NK-92 (cell line): Measurements from ENCODE around the gene NUBP2.

Experiments used
- DNase-seq: peaks from one replicate; lab custom pipeline; 2025; ENCODE audit not compliant: unreplicated experiment; lab: John Stamatoyannopoulos, UW

The NUBP2 gene

DNA sequence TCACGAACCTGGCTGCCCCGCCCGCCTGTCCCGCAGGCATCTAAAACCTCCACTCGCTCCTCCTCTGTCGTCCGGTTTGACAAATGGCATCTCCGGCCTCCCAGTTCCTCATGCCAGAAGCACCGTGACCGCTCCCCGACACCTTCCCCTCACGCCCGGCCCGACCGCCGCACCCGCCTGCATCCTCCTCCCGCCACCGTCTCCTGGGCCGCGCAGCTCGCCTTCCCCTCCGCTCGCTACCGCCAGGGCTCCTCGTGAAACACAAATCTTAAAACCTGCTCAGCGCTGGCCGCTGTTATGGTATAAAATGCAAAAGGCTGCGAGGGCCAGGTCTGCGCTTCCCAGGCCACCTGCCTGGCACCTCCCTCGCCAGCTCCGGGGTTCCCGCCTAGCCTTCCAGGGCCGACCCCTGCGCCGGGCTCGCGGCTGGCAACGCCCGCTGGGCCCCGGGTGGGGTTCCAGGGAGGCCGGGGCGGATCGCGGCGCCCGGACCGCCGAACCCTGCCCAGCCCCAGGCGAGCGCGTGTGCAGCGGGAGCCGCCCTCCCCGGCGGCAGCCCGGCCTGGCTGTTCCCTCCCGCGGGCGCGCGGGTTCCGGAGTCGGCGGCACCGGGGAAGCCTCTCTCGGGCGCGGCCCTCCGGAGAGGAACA lies 877 bp upstream of the NUBP2 start:
- DNase-seq: no peak

DNA sequence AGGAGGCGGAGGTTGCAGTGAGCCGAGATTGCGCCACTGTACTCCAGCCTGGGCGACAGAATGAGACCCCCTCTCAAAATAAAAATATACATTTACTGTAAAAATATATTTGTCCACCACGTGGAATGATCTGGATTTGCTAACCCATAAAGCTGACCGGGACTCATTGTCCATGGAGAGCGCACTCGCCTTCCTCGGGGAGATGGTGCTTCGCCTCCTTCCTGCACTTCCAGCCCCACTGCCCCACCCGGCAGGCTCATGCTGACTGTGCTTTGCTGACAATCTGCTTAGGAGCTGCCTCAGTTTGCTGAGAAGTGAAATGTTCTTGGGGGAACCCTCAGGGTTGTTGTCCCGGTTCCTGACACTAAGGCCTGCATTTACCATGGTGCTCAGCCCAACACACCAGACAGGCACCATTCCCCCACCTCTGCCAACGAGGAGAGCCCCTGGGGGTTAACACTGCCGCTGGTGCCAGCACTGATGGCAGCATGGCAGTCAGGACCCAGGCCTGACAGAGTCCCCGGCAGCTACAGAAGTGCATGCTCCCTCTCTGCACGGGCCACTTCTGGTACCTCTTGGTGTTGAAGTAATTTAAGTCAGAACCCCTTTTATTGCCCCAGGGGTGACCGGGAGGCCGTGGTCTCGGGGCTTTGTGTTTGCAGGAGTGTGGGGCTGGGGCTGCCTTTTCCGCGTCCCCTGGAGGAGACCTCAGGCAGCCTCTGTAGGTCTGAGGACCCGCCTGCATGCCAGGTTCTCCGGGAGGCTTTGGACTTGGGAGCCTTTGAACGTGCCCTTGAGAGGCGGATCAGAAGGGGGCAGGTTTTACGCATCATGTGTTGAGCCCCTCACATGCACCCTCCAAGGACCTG lies 2.5 kb downstream of the NUBP2 start:
- DNase-seq: no peak

DNA sequence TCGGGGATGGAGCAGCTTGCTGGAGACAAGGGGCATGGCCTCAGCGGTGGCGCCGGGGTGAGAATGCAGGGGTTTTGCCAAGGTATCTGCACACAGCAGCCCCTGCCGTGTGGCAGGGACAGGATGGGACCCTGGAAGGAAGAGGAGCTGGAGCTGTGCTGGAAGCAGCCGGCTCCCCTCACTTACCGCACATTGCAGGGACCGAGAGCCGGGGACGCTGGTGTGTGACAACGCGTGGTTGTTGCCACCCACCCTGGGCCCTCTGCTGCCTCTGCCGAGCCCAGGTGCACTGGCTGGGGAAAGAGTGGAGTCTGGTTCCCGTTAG lies 3.0 kb downstream of the NUBP2 start:
- no peak for DNase-seq

DNA sequence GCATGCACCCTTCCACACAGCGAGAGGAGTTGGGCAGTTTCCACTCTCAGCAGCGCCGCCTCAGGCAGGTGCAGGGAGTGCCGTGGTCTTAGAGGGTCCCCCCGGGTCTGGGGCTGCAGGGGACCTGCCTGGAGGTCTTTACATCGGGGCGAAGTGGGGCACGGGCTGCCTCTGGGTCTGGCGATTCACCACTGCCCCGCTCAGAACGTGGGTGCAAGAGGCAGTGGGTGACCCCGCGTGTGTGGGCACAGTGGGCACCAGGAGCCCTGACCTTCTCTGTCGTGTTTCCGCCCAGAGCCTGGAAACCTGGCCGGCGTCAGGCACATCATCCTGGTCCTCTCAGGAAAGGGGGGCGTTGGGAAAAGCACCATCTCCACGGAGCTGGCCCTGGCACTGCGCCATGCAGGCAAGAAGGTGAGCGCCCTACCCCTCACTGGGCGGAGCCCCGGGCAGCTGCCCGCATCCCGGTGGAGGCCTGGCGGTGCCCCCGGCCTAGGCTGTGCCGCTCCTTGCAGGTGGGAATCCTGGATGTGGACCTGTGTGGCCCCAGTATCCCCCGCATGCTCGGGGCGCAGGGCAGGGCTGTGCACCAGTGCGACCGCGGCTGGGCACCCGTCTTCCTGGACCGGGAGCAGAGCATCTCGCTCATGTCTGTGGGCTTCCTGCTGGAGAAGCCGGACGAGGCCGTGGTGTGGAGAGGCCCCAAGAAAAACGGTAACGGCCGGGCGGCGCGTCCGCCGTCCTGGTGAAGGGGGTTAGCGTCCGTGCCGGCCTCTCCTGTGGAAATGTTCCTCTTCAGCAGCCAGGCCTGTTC lies 3.7 kb downstream of the NUBP2 start:
- no peak for DNase-seq

DNA sequence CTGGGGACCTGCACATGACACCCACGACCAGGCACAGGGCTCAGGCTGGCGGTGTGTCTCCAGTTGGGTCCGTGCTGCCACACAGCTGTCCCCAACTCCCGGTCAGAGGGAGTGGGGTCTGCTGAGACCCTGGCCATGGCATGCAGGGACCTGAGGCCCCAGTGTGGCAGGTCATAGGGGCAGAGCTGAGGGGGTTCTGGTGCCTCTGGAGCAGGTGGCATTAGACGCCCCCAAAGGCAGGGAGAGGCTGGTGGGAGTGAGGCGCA lies 4.2 kb downstream of the NUBP2 start:
- no peak for DNase-seq

DNA sequence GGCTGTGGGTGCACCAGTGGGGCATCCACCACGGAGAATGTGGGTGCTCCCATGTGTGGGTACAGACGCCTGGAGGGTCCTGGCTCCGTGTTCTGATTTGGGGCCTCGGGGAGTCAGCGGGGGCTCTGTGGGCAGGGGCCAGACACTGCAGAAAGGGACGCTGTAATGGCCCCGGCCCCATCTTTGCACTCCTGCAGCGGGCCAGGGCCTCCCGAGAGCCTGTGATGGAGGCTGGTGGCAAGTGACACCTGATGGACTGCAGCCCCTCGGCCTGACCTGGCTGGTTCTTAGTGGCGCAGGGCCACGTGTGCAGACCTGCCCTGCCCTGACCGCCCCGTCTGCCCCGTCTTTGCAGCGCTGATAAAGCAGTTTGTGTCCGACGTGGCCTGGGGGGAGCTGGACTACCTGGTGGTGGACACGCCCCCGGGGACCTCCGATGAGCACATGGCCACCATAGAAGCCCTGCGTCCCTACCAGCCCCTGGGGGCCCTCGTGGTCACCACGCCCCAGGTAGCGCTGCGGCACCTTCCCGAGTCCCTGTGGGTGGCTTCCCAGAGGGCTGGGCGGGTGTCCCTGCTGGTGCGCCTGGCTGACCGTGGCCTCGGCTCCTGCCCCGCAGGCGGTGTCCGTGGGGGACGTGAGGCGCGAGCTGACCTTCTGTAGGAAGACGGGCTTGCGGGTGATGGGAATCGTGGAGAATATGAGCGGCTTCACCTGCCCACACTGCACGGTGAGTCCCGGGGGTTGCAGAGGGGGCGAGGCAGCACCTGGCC lies 4.7 kb downstream of the NUBP2 start:
- DNase-seq: no peak

DNA sequence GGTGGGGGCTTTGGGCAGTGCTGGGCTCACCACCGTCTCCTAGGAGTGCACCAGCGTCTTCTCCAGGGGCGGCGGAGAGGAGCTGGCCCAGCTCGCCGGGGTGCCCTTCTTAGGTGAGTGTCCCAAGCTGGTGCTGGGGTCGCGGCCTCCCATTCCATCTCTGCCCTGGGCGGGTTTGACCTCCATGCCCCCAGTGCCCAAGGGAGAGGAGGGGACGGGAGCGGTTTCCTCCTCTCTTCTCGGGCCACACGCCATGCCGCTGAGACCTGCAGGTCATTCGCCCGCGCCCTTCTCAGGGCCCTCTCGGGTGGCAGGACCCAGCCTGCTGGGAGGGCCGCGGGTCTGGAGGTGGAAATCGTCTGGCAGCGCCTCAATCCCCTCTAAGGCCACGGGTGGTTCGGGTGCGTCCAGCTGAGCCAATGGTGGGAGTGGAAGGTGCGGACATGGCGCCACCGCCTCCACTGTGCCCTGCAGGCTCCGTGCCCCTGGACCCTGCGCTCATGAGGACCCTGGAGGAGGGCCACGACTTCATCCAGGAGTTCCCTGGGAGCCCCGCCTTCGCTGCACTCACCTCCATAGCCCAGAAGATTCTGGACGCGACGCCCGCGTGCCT lies 5.4 kb downstream of the NUBP2 start:
- DNase-seq: no peak

DNA sequence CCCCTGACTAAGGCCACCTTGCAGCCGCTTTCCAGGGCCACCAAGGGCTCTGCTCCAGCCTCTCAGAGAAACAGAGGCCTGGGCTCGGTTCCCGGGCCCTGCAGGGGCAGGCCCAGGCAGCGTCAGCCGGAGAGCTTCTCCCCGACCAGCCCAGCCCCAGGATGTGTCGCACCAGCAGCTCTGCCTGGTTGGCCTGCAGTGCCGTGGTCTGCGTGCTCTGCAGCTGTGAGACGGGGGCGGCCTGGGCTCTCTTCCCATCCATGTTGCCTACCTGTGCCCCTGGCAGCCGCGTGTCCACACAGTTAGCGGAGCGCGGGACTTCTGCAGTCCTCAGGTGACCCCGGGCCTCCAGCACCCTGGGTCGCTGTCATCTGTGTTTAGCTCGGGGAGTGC lies 5.9 kb downstream of the NUBP2 start:
- no peak for DNase-seq

DNA sequence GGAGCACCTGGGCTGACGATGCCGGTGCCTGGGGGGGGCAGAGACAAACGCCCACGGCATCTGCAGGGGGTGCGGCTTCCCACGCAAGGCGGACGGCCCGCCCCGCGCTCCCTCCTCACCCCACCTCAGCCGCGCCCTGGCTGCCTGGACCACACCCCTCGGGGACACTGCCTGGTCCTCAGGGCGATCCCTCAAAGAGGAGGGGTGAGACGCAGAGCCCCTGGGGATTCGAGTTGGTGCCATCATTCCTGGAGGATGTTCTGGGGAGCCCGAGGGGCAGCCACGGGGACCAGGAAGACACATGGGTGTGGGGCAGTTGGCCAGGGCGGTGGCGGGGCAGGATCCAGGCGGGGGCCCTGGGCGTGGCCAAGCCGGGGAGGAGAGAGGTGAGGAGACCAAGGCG lies 6.9 kb downstream of the NUBP2 start:
- DNase-seq: no peak

DNA sequence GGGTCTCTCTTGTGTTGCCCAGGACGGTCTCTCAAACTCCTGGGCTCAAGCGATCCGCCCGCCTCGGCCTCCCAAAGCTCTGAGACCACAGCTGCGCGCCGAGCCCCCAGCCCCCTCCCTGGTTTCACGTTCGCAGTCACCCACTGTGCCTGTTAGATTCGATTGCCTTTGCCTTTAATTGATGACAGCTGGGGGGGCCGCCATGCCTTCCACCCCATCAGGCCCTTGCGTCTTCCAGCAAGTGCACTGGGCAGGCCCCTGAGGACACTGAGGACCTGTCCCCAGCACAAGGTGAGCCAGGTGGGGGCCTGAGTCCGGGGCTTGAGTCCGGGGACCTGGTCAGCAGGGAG lies 7.5 kb downstream of the NUBP2 start:
- DNase-seq: no peak

DNA sequence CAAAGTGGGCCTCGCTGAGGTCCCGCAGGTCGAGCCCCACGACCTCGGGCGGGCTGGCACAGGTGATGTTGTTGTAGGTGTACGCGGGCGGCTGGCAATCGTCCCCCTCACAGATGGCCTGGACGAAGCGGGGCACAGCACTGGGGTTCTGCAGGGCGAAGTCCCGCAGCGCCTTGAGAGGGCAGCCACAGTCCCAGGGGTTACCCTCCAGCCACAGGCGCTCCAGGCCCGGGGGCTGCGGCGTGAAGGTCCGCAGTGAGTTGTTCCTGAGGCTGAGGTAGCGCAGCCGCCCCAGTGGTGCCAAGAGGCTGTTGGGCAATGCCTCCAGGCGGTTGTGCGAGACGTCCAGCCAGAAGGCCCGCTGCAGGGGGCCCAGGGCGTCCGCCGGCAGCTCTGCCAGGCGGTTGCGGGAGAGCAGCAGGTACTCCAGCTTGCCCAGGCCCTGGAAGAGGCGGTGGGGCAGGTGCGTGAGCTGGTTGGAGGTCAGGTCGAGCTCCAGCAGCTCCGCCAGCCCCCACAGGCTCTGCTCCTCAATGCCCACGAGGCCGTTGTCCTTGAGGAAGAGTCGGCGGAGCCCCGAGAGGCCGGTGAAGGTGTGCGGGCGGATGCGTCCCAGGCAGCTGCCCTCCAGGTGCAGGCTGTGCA lies 8.0 kb downstream of the NUBP2 start:
- no peak for DNase-seq

DNA sequence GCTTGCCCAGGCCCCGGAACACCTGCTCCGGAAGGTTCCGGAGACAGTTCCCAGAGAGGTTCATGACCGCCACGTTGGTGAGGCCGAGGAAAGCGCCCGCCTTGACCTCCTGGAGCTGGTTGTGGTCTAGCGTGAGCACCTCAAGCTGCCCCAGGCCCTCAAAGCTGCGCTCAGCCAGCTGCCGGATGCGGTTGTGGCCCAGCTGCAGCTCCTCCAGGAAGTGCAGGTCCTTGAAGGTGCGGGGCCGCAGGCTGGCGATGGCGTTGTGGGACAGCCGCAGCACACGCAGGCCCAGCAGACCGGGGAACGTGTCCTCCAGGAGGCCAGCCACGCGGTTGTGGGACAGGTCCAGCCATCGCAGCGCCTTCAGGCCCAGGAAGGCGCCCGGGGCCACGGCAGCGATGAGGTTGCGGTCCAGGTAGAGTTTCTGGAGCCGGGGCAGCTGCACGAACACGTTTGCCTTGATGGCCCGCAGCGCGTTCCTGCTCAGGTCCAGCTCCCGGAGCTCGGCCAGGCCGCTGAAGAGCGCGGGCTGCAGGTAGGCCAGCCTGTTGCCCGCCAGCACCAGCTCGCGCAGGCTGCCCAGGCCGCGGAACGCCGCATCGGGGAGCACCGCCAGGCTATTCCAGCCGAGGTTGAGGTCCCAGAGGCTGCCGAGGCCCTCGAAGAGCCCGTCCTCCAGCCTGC lies 8.6 kb downstream of the NUBP2 start:
- no peak for DNase-seq

DNA sequence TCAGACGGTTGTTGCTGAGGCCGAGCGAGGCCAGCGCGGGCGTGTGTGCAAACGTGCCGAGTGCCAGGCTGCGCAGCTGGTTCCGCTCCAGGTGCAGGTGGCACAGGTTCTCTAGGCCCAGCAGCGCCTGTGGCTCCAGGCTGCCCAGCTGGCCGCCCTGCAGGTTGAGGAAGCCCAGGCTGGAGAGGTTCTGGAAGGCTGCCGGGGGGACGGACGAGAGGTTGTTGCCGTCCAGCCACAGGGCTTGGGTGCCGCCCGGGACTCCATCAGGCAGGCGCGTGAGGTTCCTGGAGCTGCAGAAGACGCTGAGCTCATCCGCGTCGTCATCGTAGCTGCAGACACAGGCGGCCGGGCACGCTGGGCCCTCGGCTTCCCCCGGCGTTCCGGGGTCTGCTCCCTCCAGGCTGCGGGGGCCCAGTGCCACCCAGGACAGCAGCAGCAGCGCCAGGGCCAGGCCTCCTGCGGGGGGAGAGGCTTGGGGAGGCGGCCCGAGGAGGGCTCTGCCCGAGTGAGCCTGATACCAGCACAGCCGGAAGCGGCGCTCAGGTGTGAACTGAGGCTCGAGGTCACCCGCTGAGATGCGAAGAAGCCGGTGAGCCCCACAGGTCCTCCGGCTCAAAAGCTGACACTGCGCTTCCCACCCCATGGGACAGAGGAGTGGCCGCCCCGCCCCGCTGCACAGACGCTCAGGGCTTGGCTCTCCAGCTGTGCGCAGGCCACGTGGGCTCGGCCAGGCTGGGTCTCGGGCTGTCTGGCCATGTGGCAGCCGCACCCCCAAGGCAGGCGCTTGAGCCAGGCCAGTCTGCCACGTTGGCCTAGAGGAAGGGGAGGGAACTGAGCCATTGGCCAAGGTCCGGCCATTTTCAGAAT lies 9.4 kb downstream of the NUBP2 start:
- DNase-seq: no peak

DNA sequence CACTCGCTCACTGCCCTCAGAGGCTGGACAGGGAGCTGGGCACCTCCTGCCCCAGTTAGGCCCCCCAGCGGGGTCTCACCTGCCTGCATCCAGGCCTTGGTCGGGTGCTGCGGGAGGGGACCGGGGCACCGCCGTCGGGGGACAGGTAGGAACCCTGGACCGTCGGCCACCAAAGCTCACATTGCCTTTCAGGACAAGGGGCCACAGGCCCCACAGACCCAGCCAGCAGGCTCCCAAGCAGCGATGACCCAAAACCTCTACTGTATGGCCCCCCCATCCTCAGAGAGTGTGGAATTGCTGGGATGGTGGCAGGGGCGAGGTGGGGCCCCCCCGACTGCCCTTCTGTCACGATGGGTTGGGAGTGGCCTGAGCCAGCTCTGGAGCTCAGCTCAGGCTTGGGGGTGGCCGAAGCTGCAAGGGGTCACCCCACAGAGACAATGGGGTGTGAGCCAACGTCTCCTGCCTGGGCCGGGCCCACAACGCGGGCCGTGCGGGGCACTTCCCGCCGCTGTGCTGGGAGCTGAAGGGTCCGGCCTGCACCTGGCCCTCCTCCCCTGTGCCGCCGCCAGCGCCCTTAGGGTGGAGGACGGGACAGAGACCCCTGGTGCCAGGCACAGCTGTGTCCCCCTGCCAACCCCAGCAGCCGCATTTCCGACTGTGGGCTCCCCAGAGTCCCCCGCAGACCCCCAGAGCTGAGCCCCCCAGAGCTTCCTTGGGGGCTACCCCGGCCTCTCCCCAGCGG lies 10.2 kb downstream of the NUBP2 start:
- DNase-seq: no peak

DNA sequence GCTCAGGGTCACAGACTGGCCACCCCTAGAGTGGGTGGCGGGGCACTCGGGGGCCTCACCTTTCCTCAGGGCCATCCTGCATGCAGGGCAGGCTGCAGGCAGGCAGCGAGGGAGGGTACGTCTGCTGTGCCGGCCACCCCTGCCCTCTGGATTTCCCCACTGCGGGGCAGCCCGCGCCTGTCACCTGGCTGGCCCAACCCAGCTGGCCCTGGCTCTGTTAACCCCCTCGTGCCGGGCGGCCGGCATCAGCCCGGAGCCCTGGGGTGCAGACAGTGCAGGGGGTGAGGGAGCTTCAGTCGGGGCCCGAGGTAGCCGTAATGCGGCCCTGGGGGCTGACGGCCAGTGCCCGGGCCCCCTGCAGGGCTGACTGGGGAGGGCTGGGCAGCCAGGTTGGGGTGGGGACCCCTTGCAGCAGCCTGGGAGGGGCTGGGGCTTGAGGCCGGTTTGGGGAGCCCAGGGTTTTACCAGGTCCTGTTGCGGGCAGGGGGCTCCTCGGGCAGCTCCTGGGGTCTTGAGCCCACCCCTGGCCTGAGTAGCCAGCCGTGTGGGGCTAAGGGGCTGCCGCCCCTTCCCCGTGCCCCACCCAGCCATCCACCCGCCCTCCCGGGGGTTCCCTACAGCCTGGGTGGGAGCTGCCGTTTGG lies 10.9 kb downstream of the NUBP2 start, which contains the start of gene IGFALS:
Gene IGFALS, minus strand, starts transcription at position 128 of the 643 bp plus-strand sequence. Its CDS starts 53 bp downstream, at position 75.
- DNase-seq: no peak

DNA sequence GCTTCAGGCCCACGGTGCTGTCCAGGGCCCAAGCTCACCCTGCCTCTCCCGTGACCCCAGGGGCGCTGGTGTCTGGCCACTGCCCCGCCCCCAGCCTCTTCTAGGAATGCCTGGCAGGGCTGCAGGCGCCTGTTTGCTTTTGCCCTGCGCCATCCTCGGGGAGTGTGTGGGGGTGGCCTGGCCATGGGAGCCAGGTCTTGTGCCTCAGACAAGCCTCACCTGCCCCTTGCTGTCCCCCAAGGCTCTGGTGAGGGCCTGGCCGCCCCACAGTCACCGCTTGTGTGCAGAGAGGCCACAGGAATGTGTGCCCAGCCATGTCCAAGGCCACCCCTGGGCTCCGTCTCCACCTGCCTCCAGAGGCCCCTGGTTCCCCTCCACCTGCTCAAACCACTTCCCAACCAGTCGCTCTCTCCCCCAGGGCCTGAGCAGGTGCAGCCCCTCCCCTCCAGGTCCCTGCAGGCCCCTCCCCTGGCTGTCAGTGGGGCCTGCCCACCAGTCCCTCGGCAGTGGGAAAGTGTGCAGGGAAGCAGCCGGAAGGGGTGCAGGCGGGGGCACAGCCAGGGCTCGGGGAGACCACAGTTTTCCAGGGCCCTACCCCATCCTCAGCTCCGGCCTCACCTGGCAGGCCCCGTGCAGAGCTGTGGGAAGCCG lies 11.6 kb downstream of the NUBP2 start:
- no peak for DNase-seq

DNA sequence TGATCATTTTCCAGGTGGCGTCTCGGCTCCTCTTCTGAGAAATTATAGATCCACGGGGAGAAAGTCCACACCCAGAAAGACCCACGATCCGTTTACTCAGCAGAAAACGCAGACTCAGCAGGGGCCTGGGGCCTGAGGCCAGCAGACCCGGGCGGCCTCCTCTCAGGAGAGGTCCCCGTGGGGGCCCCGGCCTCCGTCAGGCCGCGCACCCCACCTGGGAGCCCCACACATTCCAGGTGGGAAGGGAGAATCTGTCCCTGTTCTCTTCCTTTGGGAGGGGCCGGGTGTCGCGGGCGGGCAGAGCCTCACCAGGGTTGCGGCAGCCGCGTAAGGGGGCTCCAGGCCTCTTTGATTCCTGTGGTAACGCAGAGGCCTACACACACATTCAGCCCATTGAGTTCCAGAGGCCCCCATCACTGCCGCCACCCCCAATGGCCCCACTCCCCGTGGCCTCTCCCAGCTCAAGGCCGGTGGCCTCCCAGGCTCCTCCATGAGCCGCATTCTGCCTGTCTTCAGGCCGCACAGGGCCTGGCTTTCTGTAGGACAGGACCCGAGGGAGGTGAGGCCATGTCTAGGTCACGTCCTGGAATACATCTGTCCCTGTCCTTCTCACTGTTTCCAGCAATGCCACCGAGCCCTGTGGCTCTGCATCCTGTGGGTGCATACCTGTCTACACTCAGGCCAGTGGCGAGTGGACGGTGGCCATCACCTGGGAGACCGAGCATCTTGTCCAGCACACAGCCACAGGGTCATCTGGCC lies 12.3 kb downstream of the NUBP2 start:
- no peak for DNase-seq
